Hippocampal formation (tissue), 2 donors: ENCODE results near the gene CCDC183.

Source experiments
- DNase-seq, 2 donors: peaks; one replicate each; lab custom pipeline; 2025; lab: John Stamatoyannopoulos, UW

Gene CCDC183

DNA sequence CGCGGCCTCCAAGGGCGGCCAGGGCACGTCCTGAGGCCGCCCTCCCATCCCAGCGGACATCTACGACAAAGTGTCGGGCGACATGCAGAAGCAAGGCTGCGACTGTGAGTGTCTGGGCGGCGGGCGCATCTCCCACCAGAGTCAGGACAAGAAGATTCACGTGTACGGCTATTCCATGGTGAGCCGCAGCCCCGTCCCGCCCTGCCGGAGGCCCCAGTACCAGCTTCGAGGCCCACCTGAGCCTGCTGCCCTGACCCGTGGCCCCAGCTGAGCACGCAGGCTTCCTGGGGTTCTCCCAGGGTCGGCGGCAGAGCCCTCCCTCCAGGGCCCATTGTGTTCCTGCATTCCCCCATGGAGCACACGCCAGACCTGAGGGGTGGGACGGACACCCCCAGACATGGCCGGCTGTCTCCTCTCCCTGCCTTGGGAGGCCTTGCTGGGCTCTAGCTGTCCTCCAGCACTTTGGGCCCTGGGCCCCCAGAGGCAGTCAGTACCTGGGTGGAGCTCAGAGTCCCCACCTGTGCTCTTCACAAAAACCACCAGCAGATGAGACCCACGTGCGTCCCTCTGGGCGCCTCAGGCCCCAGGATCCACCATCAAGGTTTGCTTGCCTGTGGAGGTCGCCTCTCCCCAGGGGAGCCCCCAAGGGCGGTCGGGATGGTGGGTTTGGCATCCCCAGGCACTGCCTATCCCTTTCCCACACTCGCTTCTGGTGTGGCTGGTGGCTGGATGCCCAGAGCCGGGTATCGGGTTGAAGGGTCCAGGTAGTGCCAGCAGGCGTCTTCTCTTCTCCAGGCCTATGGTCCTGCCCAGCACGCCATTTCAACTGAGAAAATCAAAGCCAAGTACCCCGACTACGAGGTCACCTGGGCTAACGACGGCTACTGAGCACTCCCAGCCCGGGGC, 54.1 kb downstream of the CCDC183 start:
- DNase-seq: no peak

DNA sequence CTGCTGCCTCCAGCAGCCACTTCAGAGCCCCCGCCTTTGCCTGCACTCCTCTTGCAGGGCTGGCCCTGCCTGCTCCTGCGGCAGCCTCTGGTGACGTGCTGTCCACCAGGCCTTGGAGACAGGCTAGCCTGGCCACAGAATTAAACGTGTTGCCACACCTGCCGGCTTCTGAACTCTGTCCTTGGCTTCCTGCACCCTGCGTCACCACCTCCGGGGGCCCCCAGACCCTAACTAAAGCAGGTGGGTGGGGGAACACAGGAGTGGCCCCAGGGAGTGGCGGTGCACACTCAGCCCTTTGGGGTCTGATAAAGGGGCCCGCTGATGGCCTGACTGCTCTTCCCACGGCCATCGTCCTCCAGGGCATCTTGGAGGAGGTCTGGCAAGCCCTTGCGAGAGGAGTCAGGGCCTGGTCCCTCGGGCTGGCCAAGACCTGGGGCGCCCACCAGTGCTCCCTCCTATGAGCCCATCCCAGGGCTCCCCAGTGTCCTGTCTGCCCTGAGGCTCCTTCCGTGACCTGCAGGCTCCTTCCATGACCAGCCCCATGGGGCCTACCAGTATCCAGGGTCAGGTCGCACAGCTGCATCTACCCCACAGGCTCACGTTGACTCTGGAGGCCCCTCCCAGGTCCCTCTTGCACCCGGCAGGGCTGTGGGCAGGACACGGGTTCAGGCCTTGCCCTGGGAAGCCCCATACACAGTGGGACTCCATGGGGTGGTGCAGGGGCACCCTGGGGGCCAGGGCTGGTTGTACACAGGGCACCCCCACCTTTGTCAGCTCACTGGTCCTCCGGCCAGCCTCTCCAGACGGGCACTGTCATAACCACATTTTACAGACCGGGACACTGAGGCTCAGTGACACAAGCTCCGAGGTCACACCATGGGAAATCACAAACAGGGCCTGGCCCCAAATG, 55.0 kb downstream of the CCDC183 start:
- DNase-seq: no peak

DNA sequence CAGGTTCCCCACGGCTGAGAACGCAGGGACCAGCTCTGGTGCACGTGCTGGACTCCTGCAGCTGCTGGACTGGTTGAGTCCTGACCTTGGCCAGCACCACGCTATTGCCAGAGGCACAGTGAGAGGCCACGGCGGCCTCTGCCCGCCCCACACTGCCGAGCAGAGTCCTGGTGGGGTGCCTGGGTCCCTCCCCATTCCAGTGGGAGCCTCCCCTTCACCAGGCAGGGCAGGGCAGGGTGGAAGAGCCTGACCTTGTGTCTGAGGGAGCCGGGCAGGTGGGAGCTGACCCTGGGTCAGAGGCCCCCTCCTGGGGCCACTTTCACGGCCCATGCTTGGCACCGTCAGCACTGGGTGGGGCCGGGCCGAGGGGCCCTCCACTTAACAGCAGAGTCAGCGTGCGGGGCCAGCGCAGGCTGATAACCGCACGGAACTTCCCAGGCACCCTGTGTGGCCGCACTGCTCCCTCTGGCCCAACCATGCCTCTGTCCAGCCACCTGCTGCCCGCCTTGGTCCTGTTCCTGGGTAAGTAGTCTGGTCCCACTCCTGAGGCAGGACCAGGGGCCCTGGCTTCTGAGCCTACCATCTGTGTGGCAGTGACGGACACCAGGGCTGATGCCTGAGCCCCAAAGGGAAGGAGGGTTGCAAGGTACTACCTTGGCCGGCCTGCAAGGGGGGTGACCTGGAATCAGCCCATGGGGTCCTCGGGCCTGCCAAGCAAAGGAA, 56.0 kb downstream of the CCDC183 start, which contains the start of gene MAMDC4:
Gene MAMDC4, plus strand, starts transcription at position 406 of the 723 bp plus-strand sequence. Its CDS starts 71 bp downstream, at position 477.
- no peak for DNase-seq

DNA sequence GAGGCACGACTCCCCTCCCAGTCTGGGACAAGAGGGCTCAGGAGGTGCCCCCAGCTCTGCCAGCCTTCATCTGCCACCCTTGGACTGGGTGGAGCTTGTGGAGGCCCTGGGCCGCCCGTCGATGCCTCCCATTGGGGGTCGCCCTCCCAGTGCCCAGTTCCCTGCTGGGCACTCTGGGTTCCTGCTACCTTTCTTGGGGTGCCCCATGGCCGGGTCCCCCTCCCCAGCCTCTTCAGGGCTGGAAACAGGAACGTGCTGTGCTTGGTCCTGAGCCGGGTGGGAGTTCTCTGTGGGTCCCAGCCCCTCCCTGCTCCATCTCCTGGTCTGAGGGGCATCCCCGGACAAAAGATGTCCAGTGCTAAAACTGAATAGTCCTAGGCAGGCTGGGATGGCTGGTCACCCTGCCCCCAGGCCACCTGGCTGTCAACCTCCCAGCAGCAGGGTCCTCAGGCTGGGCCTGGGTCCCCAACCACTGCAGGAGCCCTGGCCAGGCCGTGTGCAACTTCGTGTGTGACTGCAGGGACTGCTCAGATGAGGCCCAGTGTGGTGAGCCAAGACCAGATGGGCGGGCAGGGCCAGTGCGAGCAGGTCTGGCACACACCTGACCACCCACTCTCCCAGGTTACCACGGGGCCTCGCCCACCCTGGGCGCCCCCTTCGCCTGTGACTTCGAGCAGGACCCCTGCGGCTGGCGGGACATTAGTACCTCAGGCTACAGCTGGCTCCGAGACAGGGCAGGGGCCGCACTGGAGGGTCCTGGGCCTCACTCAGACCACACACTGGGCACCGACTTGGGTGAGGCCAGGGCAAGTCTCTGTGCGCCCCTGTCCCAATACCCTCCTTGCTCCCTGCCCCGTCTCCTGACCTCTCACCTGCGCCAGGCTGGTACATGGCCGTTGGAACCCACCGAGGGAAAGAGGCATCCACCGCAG, 56.8 kb downstream of the CCDC183 start:
- no peak for DNase-seq

DNA sequence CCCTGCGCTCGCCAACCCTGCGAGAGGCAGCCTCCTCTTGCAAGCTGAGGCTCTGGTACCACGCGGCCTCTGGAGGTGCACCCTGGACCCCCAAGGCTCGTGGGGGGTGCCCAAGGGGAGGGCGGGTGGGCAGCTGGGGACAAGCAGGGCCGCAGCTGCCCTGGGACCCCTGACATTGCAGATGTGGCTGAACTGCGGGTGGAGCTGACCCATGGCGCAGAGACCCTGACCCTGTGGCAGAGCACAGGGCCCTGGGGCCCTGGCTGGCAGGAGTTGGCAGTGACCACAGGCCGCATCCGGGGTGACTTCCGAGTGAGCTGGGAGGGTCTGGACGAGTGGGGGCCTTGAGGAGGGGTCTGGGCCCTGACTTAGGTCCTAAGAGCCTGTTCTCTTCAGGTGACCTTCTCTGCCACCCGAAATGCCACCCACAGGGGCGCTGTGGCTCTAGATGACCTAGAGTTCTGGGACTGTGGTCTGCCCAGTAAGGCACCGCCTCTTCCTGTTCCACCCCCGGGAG, 57.5 kb downstream of the CCDC183 start:
- DNase-seq: no peak

DNA sequence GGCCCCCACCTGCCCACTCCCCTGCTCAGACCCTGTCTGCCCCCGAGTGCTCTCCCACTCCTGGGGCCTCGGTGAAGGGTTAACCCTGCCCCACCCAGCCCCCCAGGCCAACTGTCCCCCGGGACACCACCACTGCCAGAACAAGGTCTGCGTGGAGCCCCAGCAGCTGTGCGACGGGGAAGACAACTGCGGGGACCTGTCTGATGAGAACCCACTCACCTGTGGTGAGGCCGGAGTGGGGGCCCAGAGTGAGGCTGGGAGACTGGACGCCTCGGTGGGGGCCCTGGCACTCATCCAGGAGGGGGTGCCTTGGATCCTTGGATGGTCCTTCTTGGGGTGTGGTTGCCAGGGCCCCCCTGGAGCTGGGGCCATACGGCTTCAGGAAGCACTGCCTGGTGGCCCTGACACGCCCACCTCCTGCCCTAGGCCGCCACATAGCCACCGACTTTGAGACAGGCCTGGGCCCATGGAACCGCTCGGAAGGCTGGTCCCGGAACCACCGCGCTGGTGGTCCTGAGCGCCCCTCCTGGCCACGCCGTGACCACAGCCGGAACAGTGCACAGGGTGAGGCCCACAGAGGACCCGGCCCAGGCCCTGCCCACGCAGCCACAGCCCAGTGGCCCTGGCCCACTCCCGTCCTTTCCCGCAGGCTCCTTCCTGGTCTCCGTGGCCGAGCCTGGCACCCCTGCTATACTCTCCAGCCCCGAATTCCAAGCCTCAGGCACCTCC, 58.1 kb downstream of the CCDC183 start:
- DNase-seq: no peak

DNA sequence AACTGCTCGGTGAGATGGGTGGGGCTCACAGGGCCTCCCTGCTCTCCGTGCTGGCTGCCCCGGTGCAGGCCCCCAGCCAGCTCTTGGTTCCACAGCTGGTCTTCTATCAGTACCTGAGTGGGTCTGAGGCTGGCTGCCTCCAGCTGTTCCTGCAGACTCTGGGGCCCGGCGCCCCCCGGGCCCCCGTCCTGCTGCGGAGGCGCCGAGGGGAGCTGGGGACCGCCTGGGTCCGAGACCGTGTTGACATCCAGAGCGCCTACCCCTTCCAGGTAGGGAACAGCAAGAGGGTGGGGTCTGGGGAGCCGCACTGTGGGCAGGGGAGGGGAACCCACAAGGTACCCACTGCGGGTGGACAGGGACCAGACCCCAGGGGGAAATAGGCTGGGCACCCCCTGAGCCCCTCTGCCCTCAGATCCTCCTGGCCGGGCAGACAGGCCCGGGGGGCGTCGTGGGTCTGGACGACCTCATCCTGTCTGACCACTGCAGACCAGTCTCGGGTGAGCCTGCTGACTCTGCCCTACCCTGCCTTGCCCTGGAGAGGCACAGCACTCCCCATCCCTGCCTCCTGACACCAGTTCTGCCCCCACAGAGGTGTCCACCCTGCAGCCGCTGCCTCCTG, 58.8 kb downstream of the CCDC183 start:
- no peak for DNase-seq

DNA sequence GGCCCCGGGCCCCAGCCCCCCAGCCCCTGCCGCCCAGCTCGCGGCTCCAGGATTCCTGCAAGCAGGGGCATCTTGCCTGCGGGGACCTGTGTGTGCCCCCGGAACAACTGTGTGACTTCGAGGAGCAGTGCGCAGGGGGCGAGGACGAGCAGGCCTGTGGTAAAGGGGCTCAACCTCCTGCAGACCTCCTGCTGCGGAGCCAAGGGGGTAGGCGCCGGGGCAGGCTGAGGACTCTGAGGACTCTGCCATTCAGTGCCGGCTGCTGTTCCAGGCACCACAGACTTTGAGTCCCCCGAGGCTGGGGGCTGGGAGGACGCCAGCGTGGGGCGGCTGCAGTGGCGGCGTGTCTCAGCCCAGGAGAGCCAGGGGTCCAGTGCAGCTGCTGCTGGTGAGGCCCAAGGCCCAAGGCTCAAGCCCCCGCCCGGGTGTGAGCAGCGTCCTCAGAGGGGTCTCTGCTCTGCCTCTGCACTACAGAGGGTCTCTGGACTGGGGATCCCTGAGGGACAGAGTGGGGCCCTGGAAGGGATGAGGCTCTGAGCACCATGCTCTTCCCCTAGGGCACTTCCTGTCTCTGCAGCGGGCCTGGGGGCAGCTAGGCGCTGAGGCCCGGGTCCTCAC, 59.4 kb downstream of the CCDC183 start:
- no peak for DNase-seq

DNA sequence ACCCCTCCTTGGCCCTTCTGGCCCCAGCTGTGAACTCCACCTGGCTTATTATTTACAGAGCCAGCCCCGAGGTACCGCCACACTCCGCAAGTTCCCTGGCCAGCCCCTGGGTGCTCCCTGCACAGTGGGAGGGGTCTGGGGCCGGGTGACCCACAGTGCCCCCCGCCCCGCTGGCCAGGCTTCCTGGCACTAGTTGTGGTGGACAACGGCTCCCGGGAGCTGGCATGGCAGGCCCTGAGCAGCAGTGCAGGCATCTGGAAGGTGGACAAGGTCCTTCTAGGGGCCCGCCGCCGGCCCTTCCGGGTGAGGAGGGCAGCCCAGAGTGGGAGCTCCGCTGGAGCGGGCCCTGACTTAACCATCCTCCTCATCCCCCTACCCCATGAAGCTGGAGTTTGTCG, 59.9 kb downstream of the CCDC183 start:
- no peak for DNase-seq

DNA sequence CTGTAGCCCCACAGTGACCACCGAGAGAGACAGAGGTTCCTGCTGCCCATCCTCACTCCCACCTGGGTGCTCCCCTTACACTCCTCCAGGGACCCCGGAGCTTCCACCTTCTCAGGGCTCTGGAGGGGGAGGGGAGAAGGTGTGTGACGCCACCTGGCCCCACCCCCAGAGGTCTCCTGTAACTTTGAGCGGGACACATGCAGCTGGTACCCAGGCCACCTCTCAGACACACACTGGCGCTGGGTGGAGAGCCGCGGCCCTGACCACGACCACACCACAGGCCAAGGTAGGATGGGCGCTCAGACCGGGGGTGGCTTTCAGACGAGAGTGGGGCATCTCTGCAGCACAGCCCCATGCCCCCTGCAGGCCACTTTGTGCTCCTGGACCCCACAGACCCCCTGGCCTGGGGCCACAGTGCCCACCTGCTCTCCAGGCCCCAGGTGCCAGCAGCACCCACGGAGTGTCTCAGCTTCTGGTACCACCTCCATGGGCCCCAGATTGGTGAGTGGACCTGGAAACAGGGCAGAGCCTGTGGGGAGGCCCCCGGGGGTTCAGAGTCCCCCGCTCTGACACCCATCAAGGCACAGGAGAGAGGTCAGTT, 60.5 kb downstream of the CCDC183 start:
- no peak for DNase-seq

DNA sequence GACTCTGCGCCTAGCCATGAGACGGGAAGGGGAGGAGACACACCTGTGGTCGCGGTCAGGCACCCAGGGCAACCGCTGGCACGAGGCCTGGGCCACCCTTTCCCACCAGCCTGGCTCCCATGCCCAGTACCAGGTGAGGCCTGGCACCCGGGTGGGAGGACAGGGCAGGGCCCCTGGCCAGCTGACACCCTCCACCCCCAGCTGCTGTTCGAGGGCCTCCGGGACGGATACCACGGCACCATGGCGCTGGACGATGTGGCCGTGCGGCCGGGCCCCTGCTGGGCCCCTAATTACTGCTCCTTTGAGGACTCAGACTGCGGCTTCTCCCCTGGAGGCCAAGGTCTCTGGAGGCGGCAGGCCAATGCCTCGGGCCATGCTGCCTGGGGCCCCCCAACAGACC, 61.0 kb downstream of the CCDC183 start:
- no peak for DNase-seq
